ENCODE data around the gene STX1B. TPM values are rescaled to one million over a fixed set of nuclear protein-coding genes. Genes with fewer than 3 reads are reported as not detected.

Gene STX1B
- total RNA-seq, 3 donors from 2014 or later (not counting 1 experiment from before 2014, with no cell fraction given), result 0.14 to 1.6 (median 0.32) TPM

GRCh38 chr16:30954993-30955392, 55.4 kb downstream of the STX1B start:
- Mint-ChIP-seq H3K27ac (peak overlapping the region in 1 of 2 donors; percentile 31), H3K27me3 (ENCODE audit: low read depth in 2 of 2) (no peaks in the 10 kb centered on the region), H3K4me1 (peaks cover 28 to 45% of the 10 kb centered on the region in 2 donors), H3K36me3 (peaks cover 1% of the 10 kb centered on the region), H3K9me3 (no peaks in the 10 kb centered on the region), H3K4me3 (no peak overlapping the region)
- WGBS (ENCODE audit: insufficient coverage), result 94% methylated on average over 8 of the region's 8 CpGs
- intact Hi-C loops (cut with micrococcal nuclease), result no loop called here
- H3K4me3 ChIP-seq (ENCODE audit: low read length), result no peak overlapping the region
- H3K27ac ChIP-seq (ENCODE audit: low read length), result no peak overlapping the region
- no peaks in the 10 kb centered on the region for H3K27me3 ChIP-seq (ENCODE audit: control insufficient read depth, insufficient read depth, low read length)
- peaks cover 11% of the 10 kb centered on the region for H3K36me3 ChIP-seq (ENCODE audit: control insufficient read depth, insufficient read depth, low read length)
- DNase-seq (no peak), ATAC-seq (no peak)
- H3K4me1 ChIP-seq (ENCODE audit: control insufficient read depth, insufficient read depth, low read length), result peaks cover 38% of the 10 kb centered on the region
- H3K9me3 ChIP-seq (ENCODE audit: control insufficient read depth, insufficient read depth, low read length), result no peaks in the 10 kb centered on the region
- TF ChIP-seq, protein P1, sequence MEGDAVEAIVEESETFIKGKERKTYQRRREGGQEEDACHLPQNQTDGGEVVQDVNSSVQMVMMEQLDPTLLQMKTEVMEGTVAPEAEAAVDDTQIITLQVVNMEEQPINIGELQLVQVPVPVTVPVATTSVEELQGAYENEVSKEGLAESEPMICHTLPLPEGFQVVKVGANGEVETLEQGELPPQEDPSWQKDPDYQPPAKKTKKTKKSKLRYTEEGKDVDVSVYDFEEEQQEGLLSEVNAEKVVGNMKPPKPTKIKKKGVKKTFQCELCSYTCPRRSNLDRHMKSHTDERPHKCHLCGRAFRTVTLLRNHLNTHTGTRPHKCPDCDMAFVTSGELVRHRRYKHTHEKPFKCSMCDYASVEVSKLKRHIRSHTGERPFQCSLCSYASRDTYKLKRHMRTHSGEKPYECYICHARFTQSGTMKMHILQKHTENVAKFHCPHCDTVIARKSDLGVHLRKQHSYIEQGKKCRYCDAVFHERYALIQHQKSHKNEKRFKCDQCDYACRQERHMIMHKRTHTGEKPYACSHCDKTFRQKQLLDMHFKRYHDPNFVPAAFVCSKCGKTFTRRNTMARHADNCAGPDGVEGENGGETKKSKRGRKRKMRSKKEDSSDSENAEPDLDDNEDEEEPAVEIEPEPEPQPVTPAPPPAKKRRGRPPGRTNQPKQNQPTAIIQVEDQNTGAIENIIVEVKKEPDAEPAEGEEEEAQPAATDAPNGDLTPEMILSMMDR (IDR thresholded peaks at IDR 0.05), result no peak

DNA sequence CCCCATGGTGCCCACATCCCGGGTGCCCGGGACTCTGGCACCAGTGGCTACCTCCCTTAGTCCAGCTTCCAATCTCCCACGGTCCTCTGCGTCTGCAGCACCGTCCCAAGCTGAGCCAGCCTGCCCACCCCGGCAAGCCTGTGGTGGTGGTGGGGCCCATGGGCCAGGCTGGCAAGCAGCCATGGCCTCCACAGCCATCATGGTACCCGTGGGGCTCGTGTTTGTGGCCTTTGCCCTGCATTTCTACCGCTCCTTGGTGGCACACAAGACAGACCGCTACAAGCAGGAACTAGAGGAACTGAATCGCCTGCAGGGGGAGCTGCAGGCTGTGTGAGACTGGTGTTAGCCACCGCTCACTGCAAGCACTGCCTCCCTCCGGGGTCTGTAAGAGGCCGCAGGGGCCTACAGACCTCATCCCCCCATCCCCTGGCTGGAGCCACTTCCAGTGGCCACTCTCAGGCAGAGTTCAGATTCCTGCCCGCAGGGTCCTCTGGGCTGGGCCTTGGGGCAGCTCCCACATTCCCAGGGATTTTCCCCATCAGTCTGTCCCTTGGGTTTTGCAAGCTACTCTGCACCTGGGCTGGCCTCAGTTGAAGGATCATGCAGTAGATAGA, 56.8 kb downstream of the STX1B start:
- ATAC-seq (no peak), DNase-seq (peak; percentile 41 to 82)
- peaks cover 21 to 38% of the 10 kb centered on the region in 2 donors for H3K4me1 Mint-ChIP-seq
- intact Hi-C loops (cut with micrococcal nuclease), result no loop called here
- no peak overlapping the region for H3K4me3 Mint-ChIP-seq
- Histone ChIP-seq H3K4me1 (ENCODE audit: control insufficient read depth, insufficient read depth, low read length) (peaks cover 40% of the 10 kb centered on the region), H3K4me3 (ENCODE audit: low read length) (no peak overlapping the region), H3K9me3 (ENCODE audit: control insufficient read depth, insufficient read depth, low read length) (no peaks in the 10 kb centered on the region), H3K27me3 (ENCODE audit: control insufficient read depth, insufficient read depth, low read length) (no peaks in the 10 kb centered on the region), H3K36me3 (ENCODE audit: control insufficient read depth, insufficient read depth, low read length) (no peaks in the 10 kb centered on the region), H3K27ac (ENCODE audit: low read length) (no peak overlapping the region)
- 68% methylated on average over 15 of the region's 15 CpGs for WGBS (ENCODE audit: insufficient coverage)
- H3K27me3 Mint-ChIP-seq (ENCODE audit: low read depth in 2 of 2), result no peaks in the 10 kb centered on the region
- H3K36me3 Mint-ChIP-seq, result no peaks in the 10 kb centered on the region
- TF ChIP-seq, protein P1 (IDR thresholded peaks at IDR 0.05), result peak; percentile 48
- peak overlapping the region in 1 of 2 donors; percentile 31 for H3K27ac Mint-ChIP-seq
- H3K9me3 Mint-ChIP-seq, result no peaks in the 10 kb centered on the region

GRCh38 chr16:30953111-30953510, 57.3 kb downstream of the STX1B start:
- no peak overlapping the region for H3K27ac ChIP-seq (ENCODE audit: low read length)
- no peak overlapping the region for H3K4me3 ChIP-seq (ENCODE audit: low read length)
- no peaks in the 10 kb centered on the region for H3K36me3 ChIP-seq (ENCODE audit: control insufficient read depth, insufficient read depth, low read length)
- ATAC-seq (no peak), DNase-seq (no peak)
- no peaks in the 10 kb centered on the region for H3K27me3 ChIP-seq (ENCODE audit: control insufficient read depth, insufficient read depth, low read length)
- TF ChIP-seq, protein P1 (IDR thresholded peaks at IDR 0.05), result no peak
- H3K27me3 Mint-ChIP-seq (ENCODE audit: low read depth in 2 of 2), result no peaks in the 10 kb centered on the region
- H3K9me3 Mint-ChIP-seq, result no peaks in the 10 kb centered on the region
- H3K27ac Mint-ChIP-seq, result peak overlapping the region in 1 of 2 donors; percentile 31
- peaks cover 16 to 33% of the 10 kb centered on the region in 2 donors for H3K4me1 Mint-ChIP-seq
- no peaks in the 10 kb centered on the region for H3K36me3 Mint-ChIP-seq
- H3K4me1 ChIP-seq (ENCODE audit: control insufficient read depth, insufficient read depth, low read length), result peaks cover 39% of the 10 kb centered on the region
- intact Hi-C loops (cut with micrococcal nuclease), result no loop called here
- 88% methylated on average over 9 of the region's 9 CpGs for WGBS (ENCODE audit: insufficient coverage)
- no peak overlapping the region for H3K4me3 Mint-ChIP-seq
- H3K9me3 ChIP-seq (ENCODE audit: control insufficient read depth, insufficient read depth, low read length), result no peaks in the 10 kb centered on the region

DNA sequence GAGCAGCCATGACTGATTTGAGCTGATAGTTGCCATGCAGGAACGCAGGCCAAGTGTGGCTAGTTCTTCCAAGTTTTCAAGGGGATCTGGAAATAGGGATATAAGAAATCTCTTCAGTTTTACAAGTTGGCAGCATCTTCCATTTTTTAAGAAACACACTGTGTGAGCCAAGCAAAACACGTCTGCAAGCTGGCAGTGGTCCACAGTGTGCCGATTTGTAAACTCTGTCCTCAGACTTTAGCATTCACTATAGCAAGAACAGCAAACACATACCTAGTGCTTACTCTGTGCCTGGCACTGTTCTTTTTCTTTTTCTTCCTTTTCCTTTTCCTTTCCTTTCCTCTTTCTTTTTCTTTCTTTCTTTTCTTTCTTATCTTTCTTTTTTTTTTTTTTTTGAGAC, 58.7 kb downstream of the STX1B start:
- H3K4me1 ChIP-seq (ENCODE audit: control insufficient read depth, insufficient read depth, low read length), result peaks cover 35% of the 10 kb centered on the region
- intact Hi-C loops (cut with micrococcal nuclease), result no loop called here
- Mint-ChIP-seq H3K4me3 (peak overlapping the region; percentile 25), H3K9me3 (no peaks in the 10 kb centered on the region), H3K36me3 (no peaks in the 10 kb centered on the region), H3K27ac (peak overlapping the region in 1 of 2 donors; percentile 42), H3K4me1 (peaks cover 16 to 28% of the 10 kb centered on the region in 2 donors), H3K27me3 (ENCODE audit: low read depth in 2 of 2) (no peaks in the 10 kb centered on the region)
- WGBS (ENCODE audit: insufficient coverage), result 90% methylated on average over 3 of the region's 3 CpGs
- H3K36me3 ChIP-seq (ENCODE audit: control insufficient read depth, insufficient read depth, low read length), result no peaks in the 10 kb centered on the region
- H3K9me3 ChIP-seq (ENCODE audit: control insufficient read depth, insufficient read depth, low read length), result no peaks in the 10 kb centered on the region
- H3K27me3 ChIP-seq (ENCODE audit: control insufficient read depth, insufficient read depth, low read length), result no peaks in the 10 kb centered on the region
- TF ChIP-seq, protein P1 (IDR thresholded peaks at IDR 0.05), result no peak
- ATAC-seq (no peak), DNase-seq (no peak)
- H3K4me3 ChIP-seq (ENCODE audit: low read length), result no peak overlapping the region
- no peak overlapping the region for H3K27ac ChIP-seq (ENCODE audit: low read length)
